Stimulated activated CD4-positive, alpha-beta T cell treated with anti-CD3 and anti-CD28 coated beads, TNF-alpha, amount 100 ng/mL, for 24 hours (primary cell): ENCODE results near the gene BCL2L2.
"Not testable (repeated sequence)": the region's sequence is repeated elsewhere in the genome, so short reads cannot be mapped to it uniquely, and the experiment has no call there.

Experiments
- DNase-seq, 3 experiments: peaks; one replicate each; pipeline ENCODE4 v3.0.0-alpha.2; 2020; ENCODE audit warnings: low read depth in 3 of 3

The BCL2L2 gene

DNA sequence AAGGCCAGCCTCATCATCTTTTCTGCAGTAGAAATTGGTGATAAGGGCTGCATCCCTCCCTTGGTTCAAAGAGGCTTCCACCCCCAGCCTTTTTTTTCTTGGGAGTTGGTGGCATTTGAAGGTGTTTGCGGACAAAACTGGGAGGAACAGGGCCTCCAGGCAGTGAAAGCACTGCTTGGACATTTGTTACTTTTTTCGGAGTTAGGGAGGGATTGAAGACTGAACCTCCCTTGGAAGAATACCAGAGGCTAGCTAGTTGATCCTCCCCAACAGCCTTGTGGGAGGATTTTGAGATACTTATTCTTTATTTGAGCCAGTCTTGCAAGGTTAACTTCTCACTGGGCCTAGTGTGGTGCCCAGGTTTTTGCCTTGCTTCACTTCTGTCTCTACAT is 17.8 kb downstream of the BCL2L2 start:
- DNase-seq, result no peak

GRCh38 chr14:23324993-23325392 is 18.4 kb downstream of the BCL2L2 start:
- no peak for DNase-seq

GRCh38 chr14:23325746-23326145 is 19.1 kb downstream of the BCL2L2 start:
- not testable (repeated sequence) for DNase-seq

DNA sequence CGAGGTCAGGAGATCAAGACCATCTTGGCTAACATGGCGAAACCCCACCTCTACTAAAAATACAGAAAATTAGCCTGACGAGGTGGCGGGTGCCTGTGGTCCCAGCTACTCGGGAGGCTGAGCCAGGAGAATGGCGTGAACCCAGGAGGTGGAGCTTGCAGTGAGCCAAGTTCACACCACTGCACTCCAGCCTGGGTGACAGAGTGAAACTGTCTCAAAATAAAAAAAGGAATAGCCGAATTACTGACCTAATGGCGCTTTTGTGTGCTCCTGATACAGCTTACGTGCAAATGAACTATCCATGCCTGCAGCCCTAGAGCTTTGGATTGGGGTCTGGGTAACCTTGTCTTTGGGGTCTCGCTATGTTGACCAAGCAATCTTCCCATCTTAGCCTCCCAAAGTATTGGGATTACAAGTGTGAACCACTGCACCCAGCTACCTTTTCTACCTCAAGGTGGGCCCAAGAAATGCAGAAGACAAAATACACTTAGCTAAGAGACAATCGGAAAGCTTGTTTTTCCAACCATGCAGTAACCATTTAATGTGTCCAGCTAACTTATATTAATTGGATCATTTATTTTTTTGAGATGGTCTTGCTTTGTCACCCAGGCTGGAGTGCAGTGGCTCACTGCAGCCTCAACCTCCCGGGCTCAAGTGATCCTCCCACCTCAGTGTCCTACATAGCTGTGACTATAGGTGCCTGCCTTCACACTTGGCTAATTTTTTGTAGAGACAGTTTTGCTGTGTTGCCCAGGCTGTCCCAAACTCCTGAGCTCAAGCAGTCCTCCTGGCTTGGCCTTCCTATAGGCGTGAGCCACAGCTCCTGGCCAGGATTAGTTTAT is 20.1 kb downstream of the BCL2L2 start:
- DNase-seq, result no peak

GRCh38 chr14:23327947-23328744 is 21.5 kb downstream of the BCL2L2 start:
- DNase-seq, result peak; percentile 34 to 65 (median 57)

DNA sequence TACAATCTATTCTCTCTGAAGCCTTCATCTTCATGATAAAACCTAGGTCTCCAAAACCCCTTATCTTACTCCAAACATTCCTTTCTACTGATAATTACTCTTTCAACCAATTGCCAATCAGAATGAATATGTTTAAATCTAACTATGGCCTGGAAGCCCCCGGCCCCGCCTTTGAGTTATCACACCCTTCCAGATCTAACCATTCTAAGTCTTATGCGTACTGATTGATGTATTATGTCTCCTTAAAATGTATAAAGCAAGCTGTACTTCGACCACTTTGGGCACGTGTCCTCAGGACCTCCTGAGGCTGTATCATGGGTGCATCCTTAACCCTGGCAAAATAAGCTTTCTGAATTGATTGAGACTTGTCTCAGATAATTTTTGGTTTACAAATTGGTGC is 29.0 kb downstream of the BCL2L2 start:
- DNase-seq, result no peak

GRCh38 chr14:23339506-23340268 is 33.1 kb downstream of the BCL2L2 start:
- DNase-seq, result no peak

GRCh38 chr14:23344481-23344880 is 37.8 kb downstream of the BCL2L2 start:
- no peak for DNase-seq

DNA sequence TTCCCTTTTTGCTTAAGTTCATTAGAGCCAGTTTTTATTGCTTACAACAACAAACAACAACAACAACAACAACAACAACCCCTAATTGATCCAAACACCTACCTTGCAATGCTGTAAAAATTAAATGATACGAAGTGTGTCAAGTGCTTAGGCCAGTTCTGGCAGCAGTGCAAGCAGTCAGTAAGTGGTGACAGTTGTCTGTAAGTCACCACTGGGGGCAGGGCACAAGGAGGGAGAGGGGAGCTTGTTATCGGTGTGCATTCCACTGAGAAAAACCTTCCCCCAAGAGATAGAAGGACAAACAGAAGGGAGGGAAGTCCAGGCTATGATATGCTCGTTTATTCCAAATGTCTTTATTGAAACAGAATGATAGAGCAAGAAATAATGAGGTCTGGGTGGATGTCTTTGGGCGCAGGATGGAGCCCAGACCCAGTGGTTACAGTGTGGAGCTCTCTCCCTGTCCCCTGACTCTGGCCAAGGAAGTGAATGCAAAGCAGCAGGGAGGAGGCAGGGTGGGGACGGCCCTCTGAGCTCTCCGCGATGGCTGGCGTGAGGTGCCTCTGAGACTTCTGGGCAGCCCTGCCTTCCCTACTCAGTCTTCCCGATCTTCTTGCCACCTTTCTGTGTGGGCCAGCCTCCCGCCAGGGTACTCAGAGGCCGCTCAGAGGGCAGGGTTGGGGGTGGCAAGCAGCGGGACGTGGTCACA is 39.5 kb downstream of the BCL2L2 start:
- no peak for DNase-seq

DNA sequence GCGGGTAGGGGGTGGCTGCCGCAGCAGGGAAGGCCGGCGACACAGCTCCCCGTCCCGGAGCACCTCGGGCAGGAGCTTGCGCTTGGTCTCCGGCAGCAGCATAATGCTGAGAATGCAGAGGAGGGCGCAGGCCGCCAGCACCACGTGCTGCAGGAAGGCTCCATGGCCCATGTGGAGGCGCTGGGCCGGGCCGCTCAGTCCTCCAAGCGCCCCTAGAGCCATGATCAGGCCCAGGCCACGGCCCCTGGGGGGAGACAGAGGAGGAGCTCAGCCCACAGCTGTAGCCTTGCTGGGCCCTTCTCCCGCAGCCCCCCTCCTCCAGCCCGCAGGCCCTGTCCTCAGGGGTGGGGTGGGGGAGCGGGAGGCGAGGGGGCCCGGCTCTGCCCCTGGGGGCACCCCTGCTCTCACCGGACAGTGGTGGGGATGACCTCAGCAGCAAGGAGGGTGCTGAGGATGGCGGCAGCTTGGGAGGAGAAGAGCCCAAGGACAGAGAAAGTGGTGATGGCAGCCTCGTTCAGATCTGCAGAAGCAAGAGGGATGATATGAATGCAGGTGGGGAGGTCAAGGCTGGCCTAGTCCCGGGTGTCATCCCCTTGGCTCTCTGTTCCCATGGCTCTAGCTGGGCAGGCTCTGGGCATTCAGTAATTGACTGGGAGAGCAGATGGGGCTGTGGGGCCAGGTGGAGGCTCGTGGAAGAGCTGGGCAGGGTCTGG is 40.2 kb downstream of the BCL2L2 start:
- DNase-seq, result no peak

GRCh38 chr14:23347406-23348296 is 41.0 kb downstream of the BCL2L2 start:
- no peak for DNase-seq

GRCh38 chr14:23348297-23348655 is 41.6 kb downstream of the BCL2L2 start:
- no peak for DNase-seq

GRCh38 chr14:23349156-23349845 is 42.7 kb downstream of the BCL2L2 start:
- DNase-seq, result no peak

DNA sequence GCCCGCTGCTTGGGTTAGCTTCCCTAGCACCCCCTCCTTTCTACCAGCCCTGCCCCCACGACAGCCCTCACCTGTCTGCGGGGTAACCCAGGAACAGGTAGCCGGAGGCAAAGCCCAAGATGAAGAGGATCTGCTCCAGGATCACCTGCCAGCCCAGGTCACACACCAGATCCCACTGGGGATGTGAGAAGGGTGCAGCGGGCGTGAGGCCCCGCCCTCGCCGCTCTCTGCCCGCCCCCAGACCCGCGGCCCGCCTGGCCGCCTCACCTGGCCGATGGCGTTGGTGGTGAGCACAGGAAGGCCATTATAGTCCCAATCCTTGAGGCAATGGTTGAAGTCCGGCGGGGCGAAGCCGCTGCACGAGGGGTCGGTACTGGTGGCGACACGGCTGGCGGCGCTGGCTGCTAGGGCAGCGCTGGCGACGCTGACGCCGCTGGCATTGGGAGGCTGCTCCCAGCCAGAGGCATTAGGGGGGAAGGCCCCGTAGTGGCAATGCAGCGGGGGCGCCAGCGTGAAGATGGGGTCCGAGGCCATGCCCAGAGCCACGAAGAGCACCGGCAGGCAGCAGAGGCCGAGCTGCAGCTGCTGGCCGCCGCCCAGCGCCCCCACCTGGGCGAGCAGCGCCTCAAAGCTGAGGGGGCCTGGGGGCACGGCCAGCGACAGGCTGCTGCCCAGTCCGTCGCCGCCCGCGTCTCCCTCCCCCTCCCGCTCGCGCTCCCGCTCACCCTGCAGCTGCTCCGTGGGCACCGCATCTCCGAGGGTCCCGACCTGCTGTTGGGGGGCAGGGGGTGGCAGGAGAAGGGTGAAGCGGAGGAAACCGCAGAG is 45.3 kb downstream of the BCL2L2 start:
- DNase-seq, result no peak

DNA sequence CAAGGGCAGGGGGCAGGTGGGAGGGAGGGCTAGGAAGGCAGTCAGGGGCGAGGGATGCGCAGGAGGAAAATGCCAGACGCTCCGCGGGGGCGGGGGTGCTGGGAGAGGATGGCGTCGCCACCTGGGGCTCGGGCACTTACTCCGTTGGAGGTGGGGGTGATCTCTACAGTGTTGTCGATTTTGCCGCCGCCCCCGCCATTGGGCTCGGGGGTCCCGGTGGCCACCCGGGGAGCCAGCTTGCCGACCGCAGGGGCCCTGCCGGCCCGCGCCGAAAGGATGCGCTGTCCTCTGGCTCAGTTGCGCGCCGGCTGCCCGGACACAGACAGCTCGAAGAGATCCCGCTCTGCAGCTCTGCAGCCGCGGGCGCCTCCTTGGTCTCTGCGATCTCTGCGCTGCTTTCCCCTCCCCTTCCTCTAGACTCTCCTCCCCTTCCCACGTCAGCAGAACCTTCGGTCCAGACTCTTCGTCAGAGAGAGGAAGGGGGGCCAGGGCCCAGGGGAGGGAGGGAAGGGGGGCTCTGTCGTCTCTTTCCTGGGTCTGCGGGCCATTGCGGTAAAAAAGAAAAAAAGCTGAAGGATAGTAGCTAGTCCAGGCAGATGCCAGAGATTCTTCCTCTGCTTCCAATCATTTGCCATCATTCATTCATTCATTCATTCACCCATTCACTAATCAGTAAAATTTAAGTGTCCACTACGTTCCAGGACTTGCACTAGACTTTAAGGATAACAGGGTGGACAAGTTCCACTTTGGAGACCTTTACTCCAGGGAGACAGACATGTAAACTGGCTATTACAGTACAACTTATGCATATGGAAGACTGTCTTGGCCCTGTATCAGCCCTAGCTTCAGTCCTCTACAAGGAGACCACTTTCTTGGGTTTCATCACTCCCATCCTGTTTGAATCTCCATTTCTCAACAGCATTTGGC is 46.1 kb downstream of the BCL2L2 start, which contains the start of gene SLC22A17:
Gene SLC22A17, minus strand, starts transcription at position 382 of the 927 bp plus-strand sequence.
- DNase-seq, result peak; percentile 31 to 57 (median 47)

DNA sequence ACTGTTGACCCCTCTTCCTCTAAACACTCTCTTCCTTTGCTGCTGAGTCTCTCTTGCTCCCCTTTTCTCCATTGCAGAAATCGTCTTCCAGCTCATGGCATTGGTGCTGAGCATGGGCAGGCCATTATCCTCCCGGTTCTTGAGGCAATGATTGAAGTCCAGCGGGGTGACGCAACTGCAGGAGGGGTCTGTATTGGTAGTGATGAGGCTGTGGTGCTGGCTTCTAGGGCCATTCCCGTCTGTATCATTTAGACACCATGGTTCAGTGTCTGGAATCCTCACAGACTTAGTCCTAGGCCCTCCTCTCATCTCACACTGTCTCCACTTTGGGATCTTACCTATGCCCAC is 46.8 kb downstream of the BCL2L2 start:
- DNase-seq, result no peak

DNA sequence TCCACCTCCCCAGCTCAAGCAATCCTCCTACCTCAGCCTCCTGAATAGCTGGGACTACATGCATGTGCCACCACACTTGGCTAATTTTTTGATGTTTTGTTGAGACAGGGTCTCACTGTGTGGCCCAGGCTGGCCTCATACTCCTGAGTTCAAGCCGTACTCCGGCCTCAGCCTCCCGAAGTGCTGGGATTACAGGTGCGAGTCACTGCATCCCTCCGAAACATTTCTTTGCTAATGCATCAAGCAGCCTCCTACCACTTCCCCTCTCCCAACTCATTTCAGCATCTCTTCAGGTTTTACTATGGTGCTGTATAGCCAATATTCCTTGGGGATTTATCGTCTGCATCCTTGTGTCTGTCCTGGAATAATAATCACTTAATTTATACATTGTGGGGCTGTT is 48.4 kb downstream of the BCL2L2 start:
- DNase-seq, result no peak
